Measurements from ENCODE around the gene ADARB2. TPM values are rescaled to one million over a fixed set of nuclear protein-coding genes. Genes with fewer than 3 reads are reported as not detected.

The ADARB2 gene
- total and polyA plus RNA-seq, 2 experiments from 2014 or later = 0.13 to 0.48 TPM

DNA sequence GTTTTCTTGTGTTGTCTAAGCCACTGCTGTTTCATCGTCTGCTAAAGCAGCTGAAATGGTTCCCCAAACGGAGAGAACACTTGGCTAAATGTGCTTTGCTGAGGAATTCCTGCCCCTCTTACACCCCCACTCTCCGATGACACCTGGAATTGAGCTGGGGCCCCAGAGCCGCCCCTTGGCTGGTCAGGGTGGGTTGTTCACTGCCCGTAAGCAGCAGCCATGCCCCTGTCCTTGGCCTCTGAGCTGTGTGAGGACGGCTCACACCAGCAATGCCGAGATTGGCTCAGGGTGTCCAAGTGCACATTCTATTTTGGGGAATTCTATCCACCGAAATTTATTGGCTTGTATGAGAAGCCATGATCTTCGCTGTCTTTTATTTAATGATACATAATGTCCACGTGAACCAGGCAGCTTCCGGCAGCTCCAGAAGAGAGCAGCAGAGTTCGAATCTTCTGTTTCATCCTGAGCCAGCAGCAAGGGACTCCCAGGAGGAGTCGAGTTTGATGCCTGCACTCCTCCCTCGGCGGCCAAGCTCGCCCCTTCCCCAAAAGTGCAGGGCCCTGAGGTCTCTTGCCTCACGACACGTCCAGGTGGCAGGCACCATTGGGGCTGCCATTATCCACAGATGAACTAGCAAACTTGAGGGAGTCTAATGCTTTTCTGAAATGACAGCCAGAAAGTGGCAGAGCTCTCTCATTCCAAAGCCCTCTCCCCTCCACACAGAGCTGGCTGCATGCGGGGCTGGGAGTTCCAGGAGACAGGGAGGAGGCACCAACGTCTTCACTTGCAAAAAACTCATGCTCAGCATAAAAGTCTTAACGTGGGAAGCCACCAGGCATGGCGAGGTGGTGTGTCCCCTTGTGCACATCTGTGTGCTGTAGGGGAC lies 567.1 kb downstream of the ADARB2 start:
- DNase-seq (ENCODE audit: low spot score) = no peak
- H3K36me3 ChIP-seq (replicated peaks; ENCODE audit: insufficient read depth, low read depth) = no peaks in the 10 kb centered on the region
- no peaks in the 10 kb centered on the region for H3K27me3 ChIP-seq
- no peaks in the 10 kb centered on the region for H3K9me3 ChIP-seq (ENCODE audit: low read depth)
- no peak overlapping the region for H2AFZ ChIP-seq
- H3K4me2 ChIP-seq = no peak overlapping the region
- H3K4me3 ChIP-seq = no peak overlapping the region
- H4K20me1 ChIP-seq (ENCODE audit: insufficient read depth, poor library complexity, severe bottlenecking) = no peaks in the 10 kb centered on the region
- 81% methylated on average over 22 of the region's 22 CpGs for WGBS (ENCODE audit: low lambda C conversion rate, missing lambda C conversion rate)
- H3K79me2 ChIP-seq = no peaks in the 10 kb centered on the region
- no peaks in the 10 kb centered on the region for H3K4me1 ChIP-seq (ENCODE audit: insufficient read depth)
- no peak overlapping the region for H3K27ac ChIP-seq
- TF ChIP-seq, protein P1, sequence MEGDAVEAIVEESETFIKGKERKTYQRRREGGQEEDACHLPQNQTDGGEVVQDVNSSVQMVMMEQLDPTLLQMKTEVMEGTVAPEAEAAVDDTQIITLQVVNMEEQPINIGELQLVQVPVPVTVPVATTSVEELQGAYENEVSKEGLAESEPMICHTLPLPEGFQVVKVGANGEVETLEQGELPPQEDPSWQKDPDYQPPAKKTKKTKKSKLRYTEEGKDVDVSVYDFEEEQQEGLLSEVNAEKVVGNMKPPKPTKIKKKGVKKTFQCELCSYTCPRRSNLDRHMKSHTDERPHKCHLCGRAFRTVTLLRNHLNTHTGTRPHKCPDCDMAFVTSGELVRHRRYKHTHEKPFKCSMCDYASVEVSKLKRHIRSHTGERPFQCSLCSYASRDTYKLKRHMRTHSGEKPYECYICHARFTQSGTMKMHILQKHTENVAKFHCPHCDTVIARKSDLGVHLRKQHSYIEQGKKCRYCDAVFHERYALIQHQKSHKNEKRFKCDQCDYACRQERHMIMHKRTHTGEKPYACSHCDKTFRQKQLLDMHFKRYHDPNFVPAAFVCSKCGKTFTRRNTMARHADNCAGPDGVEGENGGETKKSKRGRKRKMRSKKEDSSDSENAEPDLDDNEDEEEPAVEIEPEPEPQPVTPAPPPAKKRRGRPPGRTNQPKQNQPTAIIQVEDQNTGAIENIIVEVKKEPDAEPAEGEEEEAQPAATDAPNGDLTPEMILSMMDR (IDR thresholded peaks at IDR 0.05; ENCODE audit: poor library complexity) = no peak
- no peak for TF ChIP-seq EZH2phosphoT487 (IDR thresholded peaks at IDR 0.05; ENCODE audit: low read depth, severe bottlenecking, unreplicated experiment)
- no peak for TF ChIP-seq EZH2 (IDR thresholded peaks at IDR 0.05; ENCODE audit: borderline replicate concordance)
- H3K9me2 ChIP-seq (replicated peaks; ENCODE audit: insufficient read depth) = no peaks in the 10 kb centered on the region

DNA sequence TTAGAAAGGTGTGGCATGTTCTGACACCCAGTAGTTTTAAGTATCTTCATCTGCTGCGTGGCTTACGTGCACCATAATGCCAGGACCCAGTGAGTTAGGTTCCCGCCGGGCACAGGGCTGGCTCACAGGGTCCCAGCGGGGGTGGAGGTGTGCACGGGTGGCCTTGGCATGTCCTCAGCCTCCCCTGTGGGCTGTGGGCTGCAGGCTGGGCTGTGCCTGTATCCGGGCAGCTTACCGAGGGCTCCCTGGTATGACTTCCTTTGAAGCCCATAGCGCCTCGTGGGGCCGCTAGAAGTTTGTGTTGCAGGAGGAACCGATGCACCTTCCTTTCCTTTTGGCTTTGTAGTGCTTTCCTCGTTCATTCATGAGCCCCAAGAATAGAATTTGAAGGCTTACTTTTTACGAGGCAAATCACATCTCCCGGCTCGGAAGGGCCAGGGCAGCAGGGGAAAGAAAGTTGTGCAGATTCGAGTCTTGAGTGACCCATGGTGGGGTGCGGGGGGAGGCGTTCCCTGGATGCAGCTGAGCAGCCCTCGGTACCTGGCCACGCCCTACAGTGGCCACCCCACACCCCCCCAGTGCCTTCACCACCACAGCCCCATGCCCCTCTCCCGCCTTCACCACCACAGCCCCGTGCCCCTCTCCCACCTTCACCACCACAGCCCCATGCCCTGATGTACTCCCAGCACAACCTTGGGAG lies 568.0 kb downstream of the ADARB2 start:
- H3K9me3 ChIP-seq (ENCODE audit: low read depth) = no peaks in the 10 kb centered on the region
- DNase-seq (ENCODE audit: low spot score) = no peak
- no peak overlapping the region for H3K27ac ChIP-seq
- H2AFZ ChIP-seq = no peak overlapping the region
- no peak for TF ChIP-seq EZH2 (IDR thresholded peaks at IDR 0.05; ENCODE audit: borderline replicate concordance)
- H3K79me2 ChIP-seq = no peaks in the 10 kb centered on the region
- no peak overlapping the region for H3K4me3 ChIP-seq
- H3K9me2 ChIP-seq (replicated peaks; ENCODE audit: insufficient read depth) = no peaks in the 10 kb centered on the region
- WGBS (ENCODE audit: low lambda C conversion rate, missing lambda C conversion rate) = 84% methylated on average over 22 of the region's 23 CpGs
- H3K4me1 ChIP-seq (ENCODE audit: insufficient read depth) = no peaks in the 10 kb centered on the region
- H4K20me1 ChIP-seq (ENCODE audit: insufficient read depth, poor library complexity, severe bottlenecking) = no peaks in the 10 kb centered on the region
- no peaks in the 10 kb centered on the region for H3K36me3 ChIP-seq (replicated peaks; ENCODE audit: insufficient read depth, low read depth)
- H3K27me3 ChIP-seq = no peaks in the 10 kb centered on the region
- no peak overlapping the region for H3K4me2 ChIP-seq

DNA sequence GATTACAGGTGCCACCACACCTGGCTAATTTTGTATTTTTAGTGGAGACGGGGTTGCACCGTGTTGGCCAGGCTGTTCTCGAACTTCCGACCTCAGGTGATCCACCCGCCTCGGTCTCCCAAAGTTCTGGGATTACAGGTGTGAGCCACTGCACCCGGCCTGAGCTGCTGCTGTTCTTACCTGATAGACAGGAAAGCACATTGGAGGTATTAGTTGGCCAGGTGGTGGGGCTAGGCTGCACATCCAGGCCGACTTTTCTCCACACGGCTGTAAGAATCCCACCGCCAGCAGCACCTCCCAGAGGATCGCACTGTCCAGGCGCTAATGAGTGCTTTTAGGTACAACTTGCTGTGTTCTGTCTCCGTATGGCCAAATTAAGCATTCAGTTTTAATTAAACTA lies 568.6 kb downstream of the ADARB2 start:
- H3K9me3 ChIP-seq (ENCODE audit: low read depth) = no peaks in the 10 kb centered on the region
- H2AFZ ChIP-seq = no peak overlapping the region
- H3K79me2 ChIP-seq = no peaks in the 10 kb centered on the region
- H4K20me1 ChIP-seq (ENCODE audit: insufficient read depth, poor library complexity, severe bottlenecking) = no peaks in the 10 kb centered on the region
- H3K36me3 ChIP-seq (replicated peaks; ENCODE audit: insufficient read depth, low read depth) = no peaks in the 10 kb centered on the region
- no peak for TF ChIP-seq EZH2 (IDR thresholded peaks at IDR 0.05; ENCODE audit: borderline replicate concordance)
- TF ChIP-seq EZH2phosphoT487 (IDR thresholded peaks at IDR 0.05; ENCODE audit: low read depth, severe bottlenecking, unreplicated experiment) = no peak
- TF ChIP-seq, protein P1 (IDR thresholded peaks at IDR 0.05; ENCODE audit: poor library complexity) = no peak
- H3K9me2 ChIP-seq (replicated peaks; ENCODE audit: insufficient read depth) = no peaks in the 10 kb centered on the region
- no peak overlapping the region for H3K27ac ChIP-seq
- no peaks in the 10 kb centered on the region for H3K27me3 ChIP-seq
- H3K4me3 ChIP-seq = no peak overlapping the region
- 87% methylated on average over 13 of the region's 13 CpGs for WGBS (ENCODE audit: low lambda C conversion rate, missing lambda C conversion rate)
- no peak overlapping the region for H3K4me2 ChIP-seq
- H3K4me1 ChIP-seq (ENCODE audit: insufficient read depth) = no peaks in the 10 kb centered on the region
- no peak for DNase-seq (ENCODE audit: low spot score)

DNA sequence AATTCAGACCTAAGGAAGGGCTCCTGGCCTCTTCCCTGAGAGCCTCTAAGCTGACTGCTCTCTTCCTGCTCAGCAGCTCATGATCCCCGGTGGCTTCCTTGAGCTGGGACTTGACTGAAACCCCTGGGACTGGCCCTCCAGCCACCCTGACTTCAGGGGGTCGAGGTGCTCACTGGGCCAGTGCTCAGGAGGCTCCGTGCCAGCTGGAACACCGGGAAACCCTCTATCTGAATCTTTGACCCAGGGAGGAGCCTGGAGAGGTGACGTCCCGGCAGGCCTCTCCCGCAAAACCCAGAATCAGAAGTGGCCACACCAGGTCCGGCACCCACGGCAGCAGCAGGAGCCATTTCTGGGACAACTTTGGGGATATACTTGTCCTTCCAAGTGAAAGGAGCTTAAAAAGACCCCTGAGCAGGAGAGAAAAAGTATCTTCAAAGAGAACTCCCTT lies 570.5 kb downstream of the ADARB2 start:
- H3K27me3 ChIP-seq = no peaks in the 10 kb centered on the region
- DNase-seq (ENCODE audit: low spot score) = no peak
- no peaks in the 10 kb centered on the region for H3K36me3 ChIP-seq (replicated peaks; ENCODE audit: insufficient read depth, low read depth)

More for the DNA sequence above, 570.5 kb downstream of the ADARB2 start:
- no peak overlapping the region for H3K4me2 ChIP-seq
- no peaks in the 10 kb centered on the region for H3K9me2 ChIP-seq (replicated peaks; ENCODE audit: insufficient read depth)
- H4K20me1 ChIP-seq (ENCODE audit: insufficient read depth, poor library complexity, severe bottlenecking) = no peaks in the 10 kb centered on the region
- 93% methylated on average over 9 of the region's 9 CpGs for WGBS (ENCODE audit: low lambda C conversion rate, missing lambda C conversion rate)
- no peak overlapping the region for H3K27ac ChIP-seq
- no peaks in the 10 kb centered on the region for H3K79me2 ChIP-seq
- TF ChIP-seq, protein P1 (IDR thresholded peaks at IDR 0.05; ENCODE audit: poor library complexity) = no peak
- TF ChIP-seq EZH2 (IDR thresholded peaks at IDR 0.05; ENCODE audit: borderline replicate concordance) = no peak
- no peak for TF ChIP-seq EZH2phosphoT487 (IDR thresholded peaks at IDR 0.05; ENCODE audit: low read depth, severe bottlenecking, unreplicated experiment)
- H2AFZ ChIP-seq = no peak overlapping the region
- H3K4me1 ChIP-seq (ENCODE audit: insufficient read depth) = no peaks in the 10 kb centered on the region
- no peak overlapping the region for H3K4me3 ChIP-seq
- H3K9me3 ChIP-seq (ENCODE audit: low read depth) = no peaks in the 10 kb centered on the region

Measured in hepatocyte (in vitro differentiated cells).